Trophoblast cell (in vitro differentiated cells and primary cell): ENCODE measurements around the gene GON4L.
"Not testable (repeated sequence)": the region's sequence is repeated elsewhere in the genome, so short reads cannot be mapped to it uniquely, and the experiment has no call there.

ENCODE experiments used
- DNase-seq, 2 donors: peaks; one replicate each; pipeline ENCODE4 v3.0.0-alpha.2; 2016
- H2AFZ ChIP-seq: 2 replicates; pipeline ENCODE4 v1.6.1; 2013; ENCODE audit warnings: low read length, moderate library complexity, mild to moderate bottlenecking; ENCODE audit not compliant: insufficient read depth, poor library complexity
- H2AK5ac ChIP-seq: 2 replicates; pipeline ENCODE4 v1.6.1; 2013; ENCODE audit warnings: mild to moderate bottlenecking, low read length
- H2BK120ac ChIP-seq: 2 replicates; pipeline ENCODE4 v1.6.1; 2013; ENCODE audit warnings: low read length, mild to moderate bottlenecking, moderate library complexity; ENCODE audit not compliant: insufficient read depth, poor library complexity
- H2BK12ac ChIP-seq: 2 replicates; pipeline ENCODE4 v1.6.1; 2013; ENCODE audit warnings: mild to moderate bottlenecking, low read length, moderate library complexity
- H2BK5ac ChIP-seq: 2 replicates; pipeline ENCODE4 v1.6.1; 2013; ENCODE audit warnings: low read length, low read depth, moderate library complexity, mild to moderate bottlenecking; ENCODE audit not compliant: poor library complexity
- H3K14ac ChIP-seq: 2 replicates; pipeline ENCODE4 v1.6.1; 2013; ENCODE audit warnings: mild to moderate bottlenecking, low read length
- H3K18ac ChIP-seq: 2 replicates; pipeline ENCODE4 v1.6.1; 2013; ENCODE audit warnings: mild to moderate bottlenecking, low read length
- H3K23ac ChIP-seq: 2 replicates; pipeline ENCODE4 v1.6.1; 2013; ENCODE audit warnings: low read length
- H3K27ac ChIP-seq: 2 replicates; pipeline ENCODE4 v1.5.1; 2013; ENCODE audit warnings: low read depth, mild to moderate bottlenecking, inconsistent platforms, low read length, moderate library complexity
- H3K27me3 ChIP-seq: 2 replicates; pipeline ENCODE4 v1.6.1; 2013; ENCODE audit warnings: inconsistent platforms, mild to moderate bottlenecking, low read length, moderate library complexity; ENCODE audit not compliant: insufficient read depth
- H3K36me3 ChIP-seq, 2 experiments: 1 replicate in 1 of 2; 2 replicates in 1 of 2; pipeline ENCODE4 v1.6.1; 2013; ENCODE audit warnings: low read length in 2 of 2, mild to moderate bottlenecking in 2 of 2, moderate library complexity in 1 of 2; ENCODE audit not compliant: insufficient read depth in 2 of 2, control insufficient read depth in 1 of 2
- H3K4ac ChIP-seq: 2 replicates; pipeline ENCODE4 v1.6.1; 2013; ENCODE audit warnings: low read depth, mild to moderate bottlenecking, low read length, moderate library complexity
- H3K4me1 ChIP-seq, 2 experiments: 1 replicate in 1 of 2; 2 replicates in 1 of 2; pipeline ENCODE4 v1.6.1; 2013; ENCODE audit warnings: low read length in 2 of 2, mild to moderate bottlenecking in 2 of 2, moderate library complexity in 1 of 2; ENCODE audit not compliant: insufficient read depth in 2 of 2, control insufficient read depth in 1 of 2
- H3K4me2 ChIP-seq: 2 replicates; pipeline ENCODE4 v1.6.1; 2013; ENCODE audit warnings: inconsistent platforms, mild to moderate bottlenecking, low read length, moderate library complexity
- H3K4me3 ChIP-seq: 2 replicates; pipeline ENCODE4 v1.5.1; 2013; ENCODE audit warnings: mild to moderate bottlenecking, low read depth, low read length, inconsistent platforms
- H3K79me1 ChIP-seq: one replicate; pipeline ENCODE4 v1.6.1; 2013; ENCODE audit warnings: low read length
- H3K79me2 ChIP-seq: 2 replicates; pipeline ENCODE4 v1.6.1; 2013; ENCODE audit warnings: low read length, mild to moderate bottlenecking; ENCODE audit not compliant: control insufficient read depth, insufficient read depth, poor library complexity
- H3K9ac ChIP-seq: 2 replicates; pipeline ENCODE4 v1.6.1; 2013; ENCODE audit warnings: mild to moderate bottlenecking, low read length
- H3K9me3 ChIP-seq: 2 replicates; pipeline ENCODE4 v1.6.1; 2013; ENCODE audit warnings: low read depth, mild to moderate bottlenecking, control low read depth, inconsistent platforms, low read length; ENCODE audit not compliant: insufficient read depth
- H4K12ac ChIP-seq: 2 replicates; pipeline ENCODE4 v1.6.1; 2013; ENCODE audit warnings: low read depth, mild to moderate bottlenecking, low read length, moderate library complexity
- H4K8ac ChIP-seq: 2 replicates; pipeline ENCODE4 v1.6.1; 2013; ENCODE audit warnings: low read depth, mild to moderate bottlenecking, low read length, moderate library complexity
- H4K91ac ChIP-seq: one replicate; pipeline ENCODE4 v1.6.1; 2013; ENCODE audit warnings: low read depth, mild to moderate bottlenecking, low read length, moderate library complexity
- whole genome bisulfite sequencing: extraction: QIAGEN DNeasy Blood & Tissue Kit; methylation state at CpG from one replicate; pipeline ENCODE4 v1.1.7; 2013; ENCODE audit warnings: missing lambda C conversion rate; ENCODE audit not compliant: insufficient read length, insufficient coverage; ENCODE audit errors: extremely low coverage; 5-methylcytosine and 5-hydroxymethylcytosine counted together

Gene GON4L

GRCh38 chr1:155718524-155719115, 138.4 kb downstream of the GON4L start:
- H3K79me1 ChIP-seq, H2BK120ac ChIP-seq, H2BK5ac ChIP-seq, H3K4me3 ChIP-seq, H2BK12ac ChIP-seq, H4K91ac ChIP-seq, H4K12ac ChIP-seq, H2AK5ac ChIP-seq, H3K4ac ChIP-seq, H3K14ac ChIP-seq, H3K27ac ChIP-seq, H4K8ac ChIP-seq, DNase-seq, H3K4me2 ChIP-seq, H3K27me3 ChIP-seq, H3K23ac ChIP-seq, H3K4me1 ChIP-seq, H3K9me3 ChIP-seq, H3K9ac ChIP-seq, H2AFZ ChIP-seq, H3K79me2 ChIP-seq, H3K18ac ChIP-seq: not testable (repeated sequence)
- peaks cover 29 to 33% of the 10 kb centered on the region in 2 experiments for H3K36me3 ChIP-seq
- WGBS = no CpG with 5 or more reads among the region's 6 CpGs

- no peak overlapping the region for H3K4me2 ChIP-seq
- no peak overlapping the region for H2BK12ac ChIP-seq
- H3K9me3 ChIP-seq = no peaks in the 10 kb centered on the region
- H3K4me3 ChIP-seq = no peak overlapping the region
- H3K4ac ChIP-seq = no peak overlapping the region
- H2BK120ac ChIP-seq = no peak overlapping the region
- H3K23ac ChIP-seq = no peak overlapping the region
- no peak overlapping the region for H3K14ac ChIP-seq
- H2AFZ ChIP-seq = no peak overlapping the region
- DNase-seq = no peak
- no peak overlapping the region for H4K91ac ChIP-seq
- no peak overlapping the region for H4K12ac ChIP-seq
- no peaks in the 10 kb centered on the region for H3K79me2 ChIP-seq
- H2AK5ac ChIP-seq = no peak overlapping the region
- H3K79me1 ChIP-seq = no peaks in the 10 kb centered on the region
- no peak overlapping the region for H3K18ac ChIP-seq
- H3K27me3 ChIP-seq = no peaks in the 10 kb centered on the region
- H2BK5ac ChIP-seq = no peak overlapping the region
- no peak overlapping the region for H3K27ac ChIP-seq
- H3K4me1 ChIP-seq = no peaks in the 10 kb centered on the region
- H3K9ac ChIP-seq = no peak overlapping the region
- H4K8ac ChIP-seq = no peak overlapping the region
- peaks cover 21 to 26% of the 10 kb centered on the region in 2 experiments for H3K36me3 ChIP-seq
- no CpG with 5 or more reads among the region's 7 CpGs for WGBS
These were observed 140.0 kb downstream of the GON4L start for GRCh38 chr1:155717041-155717440.

GRCh38 chr1:155715777-155716176, 141.2 kb downstream of the GON4L start:
- Histone ChIP-seq H3K4me3 (no peak overlapping the region), H3K23ac (no peak overlapping the region)

GRCh38 chr1:155715056-155715455, 142.0 kb downstream of the GON4L start:
- not testable (repeated sequence) for H2AK5ac ChIP-seq, H3K4ac ChIP-seq, H3K4me3 ChIP-seq, H3K27ac ChIP-seq, H3K79me1 ChIP-seq, H2BK120ac ChIP-seq, H4K12ac ChIP-seq, H3K9me3 ChIP-seq, H3K18ac ChIP-seq, H2BK12ac ChIP-seq, H3K4me1 ChIP-seq, DNase-seq, H3K4me2 ChIP-seq, H3K9ac ChIP-seq, H4K8ac ChIP-seq, H2BK5ac ChIP-seq, H3K14ac ChIP-seq, H2AFZ ChIP-seq, H3K27me3 ChIP-seq, H3K23ac ChIP-seq, H4K91ac ChIP-seq, H3K79me2 ChIP-seq
- no CpG with 5 or more reads among the region's 3 CpGs for WGBS
- peaks cover 13 to 15% of the 10 kb centered on the region in 2 experiments for H3K36me3 ChIP-seq

More at GRCh38 chr1:155715777-155716176, 141.2 kb downstream of the GON4L start:
- no peaks in the 10 kb centered on the region for H3K9me3 ChIP-seq
- H4K12ac ChIP-seq = no peak overlapping the region
- no peak overlapping the region for H2AK5ac ChIP-seq
- no peak overlapping the region for H3K4ac ChIP-seq
- no peak overlapping the region for H3K27ac ChIP-seq
- H2BK5ac ChIP-seq = no peak overlapping the region
- H3K4me2 ChIP-seq = no peak overlapping the region
- no peaks in the 10 kb centered on the region for H3K79me2 ChIP-seq
- DNase-seq = no peak
- no peaks in the 10 kb centered on the region for H3K27me3 ChIP-seq
- H4K8ac ChIP-seq = no peak overlapping the region
- H3K18ac ChIP-seq = no peak overlapping the region
- H2BK12ac ChIP-seq = no peak overlapping the region
- no peaks in the 10 kb centered on the region for H3K79me1 ChIP-seq
- H3K9ac ChIP-seq = no peak overlapping the region
- no peak overlapping the region for H4K91ac ChIP-seq
- no peak overlapping the region for H3K14ac ChIP-seq
- H3K36me3 ChIP-seq = peaks cover 16 to 19% of the 10 kb centered on the region in 2 experiments
- no peak overlapping the region for H2BK120ac ChIP-seq
- no peaks in the 10 kb centered on the region for H3K4me1 ChIP-seq
- no peak overlapping the region for H2AFZ ChIP-seq
- WGBS = no CpG with 5 or more reads among the region's 5 CpGs
